Kidney (tissue), 14 donors: ENCODE data around the gene RAB20. TPM values are rescaled to one million over a fixed set of nuclear protein-coding genes. Genes with fewer than 3 reads are reported as not detected.
A peak's percentile ranks its signal among the peaks of the same experiment; 100 is the strongest.
"Not testable (repeated sequence)": the region's sequence is repeated elsewhere in the genome, so short reads cannot be mapped to it uniquely, and the experiment has no call there.

Experiments
- DNase-seq, 5 donors: peaks; one replicate each; pipeline ENCODE4 v3.0.0-alpha.2; 2013 to 2020
- FAIRE-seq: peaks from 2 replicates; lab custom pipeline; 2012; peaks lifted over from hg19 to GRCh38; lab: Jason Lieb, UNC
- H3K27ac ChIP-seq, 2 donors: one replicate each; pipeline ENCODE4 v1.7.0; 2013; ENCODE audit warnings: low read depth in 2 of 2, low read length in 2 of 2, inconsistent platforms in 1 of 2
- H3K27me3 ChIP-seq: one replicate; pipeline ENCODE4 v1.7.1; 2013; ENCODE audit warnings: low read length, inconsistent platforms; ENCODE audit not compliant: control insufficient read depth, insufficient read depth
- H3K36me3 ChIP-seq, 3 donors: one replicate each; pipeline versions ENCODE4 v1.7.0 to v1.7.1; 2013; ENCODE audit warnings: low read length in 3 of 3, control low read depth in 1 of 3, inconsistent platforms in 1 of 3; ENCODE audit not compliant: insufficient read depth in 3 of 3, control insufficient read depth in 2 of 3
- H3K4me1 ChIP-seq, 3 donors: one replicate each; pipeline versions ENCODE4 v1.7.0 to v1.7.1; 2013; ENCODE audit warnings: low read length in 3 of 3, inconsistent platforms in 1 of 3, low read depth in 1 of 3; ENCODE audit not compliant: control insufficient read depth in 2 of 3, insufficient read depth in 2 of 3
- H3K4me3 ChIP-seq, 3 donors: one replicate each; pipeline versions ENCODE4 v1.7.0 to v1.8.1; 2013; ENCODE audit warnings: low read length in 3 of 3, control low read depth in 1 of 3, inconsistent platforms in 1 of 3
- H3K9ac ChIP-seq, 3 donors: one replicate each; pipeline versions ENCODE4 v1.7.0 to v1.7.1; 2013; ENCODE audit warnings: low read length in 3 of 3, control low read depth in 1 of 3, inconsistent platforms in 1 of 3
- H3K9me3 ChIP-seq, 3 donors: one replicate each; pipeline versions ENCODE4 v1.7.0 to v1.7.1; 2013; ENCODE audit warnings: low read length in 3 of 3, control low read depth in 1 of 3, inconsistent platforms in 1 of 3; ENCODE audit not compliant: control insufficient read depth in 2 of 3, insufficient read depth in 1 of 3
- intact Hi-C: fragments of 100-400 bp; cut with DNase I; formaldehyde crosslinking; loops from one replicate; pipeline ENCODE4 v1.11.1; 2022
- polyA plus RNA-seq: library from polyadenylated mRNA; stranded (reverse); fragments of 350-450 nt; fragmentation: Illumina TruSeq; extraction: RNeasy Lipid Tissue Mini Kit (QIAGEN cat#74804); gene quantifications from one replicate; pipeline ENCODE4 v1.2.3, GENCODE V29; 2014; ENCODE audit warnings: low read depth, low replicate concordance; ENCODE audit not compliant: insufficient read depth
- total RNA-seq: library from RNA; stranded (reverse); fragmentation: NEBNext Ultra II Directional; extraction: Animal tissue kit (Norgen Biotek cat#: 25700); gene quantifications from one replicate; pipeline ENCODE4 v1.2.1, GENCODE V29; 2021
- TF ChIP-seq, protein P1 (sequence below): IDR thresholded peaks from 3 replicates; pipeline ENCODE4 v1.5.1; 2012; ENCODE audit warnings: mild to moderate bottlenecking, moderate library complexity, borderline replicate concordance; ENCODE audit not compliant: insufficient read depth; ENCODE audit errors: extremely low read depth
- donor health status: control.
- donor health status: control.
- donor health status: control.
- donor health status: control.
- donor health status: control.
- donor health status: DM: yes; HTN: yes; CAD: no.
- donor health status: Normal renal cell carcinoma (clear cell type).

Gene RAB20
- total and polyA plus RNA-seq, 2 donors from 2014 or later, result 33.6 to 47.7 TPM

DNA sequence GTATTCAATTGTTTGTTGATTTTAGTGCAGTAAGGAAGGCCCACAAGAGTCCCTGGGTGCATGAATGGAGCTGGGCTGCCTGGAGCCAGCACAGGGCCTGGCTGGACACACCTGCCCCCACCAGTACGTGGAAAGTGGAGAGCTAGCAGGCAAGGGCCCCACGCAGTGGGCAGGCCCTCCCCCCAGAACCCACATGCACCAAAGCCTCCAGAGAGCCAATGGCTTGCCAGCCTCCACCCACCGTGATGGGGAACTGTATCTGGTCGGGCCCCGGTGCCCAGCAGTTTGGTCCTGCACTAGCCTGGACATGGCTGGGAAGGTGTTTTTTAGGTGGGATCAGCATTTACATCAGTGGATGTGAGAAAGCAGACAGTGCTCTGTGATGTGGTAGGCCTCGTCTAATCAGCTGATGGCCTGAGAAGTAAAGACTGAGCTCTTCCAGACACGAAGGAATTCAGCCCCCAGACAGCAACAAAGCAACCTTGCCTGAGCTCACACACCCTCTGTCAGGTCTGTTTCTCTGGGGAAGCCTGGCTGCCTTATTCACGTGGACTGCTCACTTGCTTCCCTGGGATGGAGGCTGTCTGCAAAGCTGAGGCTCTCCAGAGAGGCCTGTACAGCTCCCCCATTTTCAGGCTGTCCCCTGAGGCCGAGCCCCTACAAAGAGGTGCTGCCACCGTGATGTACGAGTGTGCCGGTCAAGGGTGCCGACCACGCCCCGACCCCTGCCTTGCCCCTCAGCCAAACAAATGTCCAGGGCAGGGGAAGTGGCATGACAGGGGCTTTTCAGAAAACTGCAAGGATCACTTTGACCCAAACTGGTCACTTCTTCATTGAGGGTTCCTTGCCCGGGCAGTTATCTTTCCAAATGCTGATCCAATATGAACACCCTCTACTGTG lies 27.5 kb downstream of the RAB20 start:
- DNase-seq, result peak in 1 of 5 donors; percentile 69
- Histone ChIP-seq H3K4me1 (peaks cover under 1 to 39% (median 25%) of the 10 kb centered on the region in 3 donors), H3K9me3 (no peaks in the 10 kb centered on the region), H3K9ac (no peak overlapping the region), H3K36me3 (no peaks in the 10 kb centered on the region), H3K27me3 (no peaks in the 10 kb centered on the region), H3K27ac (no peak overlapping the region), H3K4me3 (no peak overlapping the region)
- TF ChIP-seq, protein P1, sequence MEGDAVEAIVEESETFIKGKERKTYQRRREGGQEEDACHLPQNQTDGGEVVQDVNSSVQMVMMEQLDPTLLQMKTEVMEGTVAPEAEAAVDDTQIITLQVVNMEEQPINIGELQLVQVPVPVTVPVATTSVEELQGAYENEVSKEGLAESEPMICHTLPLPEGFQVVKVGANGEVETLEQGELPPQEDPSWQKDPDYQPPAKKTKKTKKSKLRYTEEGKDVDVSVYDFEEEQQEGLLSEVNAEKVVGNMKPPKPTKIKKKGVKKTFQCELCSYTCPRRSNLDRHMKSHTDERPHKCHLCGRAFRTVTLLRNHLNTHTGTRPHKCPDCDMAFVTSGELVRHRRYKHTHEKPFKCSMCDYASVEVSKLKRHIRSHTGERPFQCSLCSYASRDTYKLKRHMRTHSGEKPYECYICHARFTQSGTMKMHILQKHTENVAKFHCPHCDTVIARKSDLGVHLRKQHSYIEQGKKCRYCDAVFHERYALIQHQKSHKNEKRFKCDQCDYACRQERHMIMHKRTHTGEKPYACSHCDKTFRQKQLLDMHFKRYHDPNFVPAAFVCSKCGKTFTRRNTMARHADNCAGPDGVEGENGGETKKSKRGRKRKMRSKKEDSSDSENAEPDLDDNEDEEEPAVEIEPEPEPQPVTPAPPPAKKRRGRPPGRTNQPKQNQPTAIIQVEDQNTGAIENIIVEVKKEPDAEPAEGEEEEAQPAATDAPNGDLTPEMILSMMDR, result no peak
- intact Hi-C loops, result no loop called here
- no peak for FAIRE-seq

- H3K36me3 ChIP-seq, H3K9me3 ChIP-seq, H3K4me3 ChIP-seq, H3K27me3 ChIP-seq, DNase-seq, FAIRE-seq, intact Hi-C loops: not testable (repeated sequence)
- Histone ChIP-seq H3K9ac (peak overlapping the region in 1 of 3 donors; percentile 59), H3K4me1 (peaks cover 2 to 46% (median 35%) of the 10 kb centered on the region in 3 donors), H3K27ac (peak overlapping the region; percentile 49 to 64)
These were observed 29.3 kb downstream of the RAB20 start for GRCh38 chr13:110532258-110532657.

GRCh38 chr13:110531671-110532083 lies 29.8 kb downstream of the RAB20 start:
- no peak overlapping the region for H3K4me3 ChIP-seq
- no peaks in the 10 kb centered on the region for H3K36me3 ChIP-seq
- intact Hi-C loops, result no loop called here
- peak overlapping the region; percentile 63 to 64 for H3K27ac ChIP-seq
- TF ChIP-seq, protein P1, result no peak
- H3K4me1 ChIP-seq, result peaks cover 2 to 52% (median 40%) of the 10 kb centered on the region in 3 donors
- no peaks in the 10 kb centered on the region for H3K9me3 ChIP-seq
- no peaks in the 10 kb centered on the region for H3K27me3 ChIP-seq
- peak overlapping the region in 1 of 3 donors; percentile 59 for H3K9ac ChIP-seq
- DNase-seq (peak in 1 of 5 donors; percentile 63), FAIRE-seq (no peak)

DNA sequence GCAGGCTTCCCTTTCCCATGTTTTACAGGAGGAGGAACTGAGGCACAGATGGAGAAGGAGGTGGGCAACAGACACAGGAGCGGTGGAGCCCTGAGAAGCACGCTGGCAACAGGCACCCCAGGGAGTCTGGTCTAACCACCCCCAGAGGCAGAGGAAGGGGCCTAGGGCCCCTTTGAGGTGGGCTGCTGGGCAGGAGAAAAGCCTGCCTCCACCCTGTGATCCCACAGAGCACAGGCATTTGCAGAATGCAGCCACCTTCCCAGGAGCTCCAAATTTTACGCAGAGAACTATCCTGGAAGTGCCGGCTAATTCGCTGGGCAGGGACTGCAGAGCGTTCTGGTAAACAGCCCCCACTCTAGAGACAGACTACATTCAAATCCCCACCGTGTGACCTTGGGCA lies 30.4 kb downstream of the RAB20 start:
- intact Hi-C loops, result no loop called here
- TF ChIP-seq, protein P1, result no peak
- Histone ChIP-seq H3K4me3 (no peak overlapping the region), H3K4me1 (peaks cover 2 to 56% (median 43%) of the 10 kb centered on the region in 3 donors), H3K9ac (no peak overlapping the region), H3K27me3 (no peaks in the 10 kb centered on the region), H3K9me3 (no peaks in the 10 kb centered on the region), H3K36me3 (no peaks in the 10 kb centered on the region), H3K27ac (peak overlapping the region; percentile 33 to 63)
- DNase-seq, result peak in 1 of 5 donors; percentile 49
- no peak for FAIRE-seq
